HG03378 (cell line): ENCODE data around the gene SDCBP2.

ENCODE experiments used
- ATAC-seq: cut with Tn5 transposase; IDR thresholded peaks from one replicate; pipeline ENCODE4 v1.9.1; 2021; ENCODE audit warnings: mild to moderate bottlenecking, moderate library complexity; ENCODE audit not compliant: unreplicated experiment

Gene SDCBP2

GRCh38 chr20:1298888-1299511 lies 29.9 kb downstream of the SDCBP2 start:
- no peak for ATAC-seq

- ATAC-seq, result no peak
Measured at GRCh38 chr20:1298166-1298565, 30.8 kb downstream of the SDCBP2 start.

- no peak for ATAC-seq
Measured at GRCh38 chr20:1297486-1297885, 31.5 kb downstream of the SDCBP2 start.

- no peak for ATAC-seq
Measured at GRCh38 chr20:1296922-1297321, 32.0 kb downstream of the SDCBP2 start.

GRCh38 chr20:1296117-1296610 lies 32.8 kb downstream of the SDCBP2 start:
- ATAC-seq, result no peak

- no peak for ATAC-seq
Measured at GRCh38 chr20:1295276-1295930, 33.5 kb downstream of the SDCBP2 start.

- ATAC-seq, result no peak
Measured at GRCh38 chr20:1294497-1294896, 34.4 kb downstream of the SDCBP2 start.

GRCh38 chr20:1293641-1294379 lies 35.1 kb downstream of the SDCBP2 start:
- ATAC-seq, result no peak

- ATAC-seq, result no peak
Measured at GRCh38 chr20:1292620-1293019, 36.3 kb downstream of the SDCBP2 start.

- no peak for ATAC-seq
Measured at GRCh38 chr20:1291191-1291741, 37.7 kb downstream of the SDCBP2 start.

- no peak for ATAC-seq
Measured at GRCh38 chr20:1287787-1288569, 41.0 kb downstream of the SDCBP2 start.

GRCh38 chr20:1287306-1287705 lies 41.6 kb downstream of the SDCBP2 start:
- no peak for ATAC-seq

- no peak for ATAC-seq
Measured at GRCh38 chr20:1286267-1287024, 42.5 kb downstream of the SDCBP2 start.

GRCh38 chr20:1283522-1284510 lies 45.1 kb downstream of the SDCBP2 start:
- no peak for ATAC-seq

- no peak for ATAC-seq
Measured at GRCh38 chr20:1282966-1283365, 46.0 kb downstream of the SDCBP2 start.

- no peak for ATAC-seq
Measured at GRCh38 chr20:1281279-1282057, 47.5 kb downstream of the SDCBP2 start.

- ATAC-seq, result no peak
Measured at GRCh38 chr20:1280195-1281102, 48.5 kb downstream of the SDCBP2 start.
